Lower leg skin (tissue), 4 donors: ENCODE measurements around the gene GRAMD2B. TPM values are rescaled to one million over a fixed set of nuclear protein-coding genes. Genes with fewer than 3 reads are reported as not detected.

Source experiments
- DNase-seq, 2 donors: peaks; one replicate each; pipeline ENCODE4 v3.0.0-alpha.2; 2019; ENCODE audit warnings: low spot score in 2 of 2
- H3K4me3 ChIP-seq: fragments of 200-600 bp; sonication (generic); 2 replicates; pipeline ENCODE4 v1.5.1; 2017; ENCODE audit warnings: mild to moderate bottlenecking, low read depth; ENCODE audit not compliant: poor library complexity, severe bottlenecking
- POLR2A ChIP-seq, 2 donors: fragments of 450-650 bp; IDR thresholded peaks; one replicate each; pipeline ENCODE4 v1.6.1; 2016 to 2017; ENCODE audit warnings: antibody characterized with exemption in 2 of 2, mild to moderate bottlenecking in 1 of 2, moderate library complexity in 1 of 2
- WGBS, 2 donors: methylation state at CpG; one replicate each; pipeline ENCODE4 v1.1.5; 2018; 5-methylcytosine and 5-hydroxymethylcytosine counted together
- intact Hi-C: fragments of 100-400 bp; cut with DNase I; formaldehyde crosslinking; loops from one replicate; pipeline ENCODE4 v1.15.0; 2023; ENCODE audit warnings: low total_unique reads
- total RNA-seq, 4 donors: library from RNA; depleted of rRNA; stranded (reverse); fragments of >200 nt; gene quantifications; one replicate each; pipeline ENCODE4 v1.1.0, GENCODE V29; 2016
- TF ChIP-seq, protein P1 (sequence below), 3 donors: fragments of 450-650 bp; IDR thresholded peaks; one replicate each; pipeline ENCODE4 v1.5.1; 2016; ENCODE audit warnings: antibody characterized with exemption in 3 of 3, mild to moderate bottlenecking in 3 of 3, moderate library complexity in 2 of 3

Gene GRAMD2B
- total RNA-seq, 4 donors from 2014 or later = 58.9 to 99.8 (median 75.8) TPM

- intact Hi-C loops = loop anchor here (5.0 kb wide), 1 partner anchor 179 kb away; no protein-coding TSS in a partner anchor
- no peak for TF ChIP-seq POLR2A (IDR thresholded peaks at IDR 0.05)
- TF ChIP-seq, protein P1, sequence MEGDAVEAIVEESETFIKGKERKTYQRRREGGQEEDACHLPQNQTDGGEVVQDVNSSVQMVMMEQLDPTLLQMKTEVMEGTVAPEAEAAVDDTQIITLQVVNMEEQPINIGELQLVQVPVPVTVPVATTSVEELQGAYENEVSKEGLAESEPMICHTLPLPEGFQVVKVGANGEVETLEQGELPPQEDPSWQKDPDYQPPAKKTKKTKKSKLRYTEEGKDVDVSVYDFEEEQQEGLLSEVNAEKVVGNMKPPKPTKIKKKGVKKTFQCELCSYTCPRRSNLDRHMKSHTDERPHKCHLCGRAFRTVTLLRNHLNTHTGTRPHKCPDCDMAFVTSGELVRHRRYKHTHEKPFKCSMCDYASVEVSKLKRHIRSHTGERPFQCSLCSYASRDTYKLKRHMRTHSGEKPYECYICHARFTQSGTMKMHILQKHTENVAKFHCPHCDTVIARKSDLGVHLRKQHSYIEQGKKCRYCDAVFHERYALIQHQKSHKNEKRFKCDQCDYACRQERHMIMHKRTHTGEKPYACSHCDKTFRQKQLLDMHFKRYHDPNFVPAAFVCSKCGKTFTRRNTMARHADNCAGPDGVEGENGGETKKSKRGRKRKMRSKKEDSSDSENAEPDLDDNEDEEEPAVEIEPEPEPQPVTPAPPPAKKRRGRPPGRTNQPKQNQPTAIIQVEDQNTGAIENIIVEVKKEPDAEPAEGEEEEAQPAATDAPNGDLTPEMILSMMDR (IDR thresholded peaks at IDR 0.05) = no peak
- no peak overlapping the region for H3K4me3 ChIP-seq
- 84 to 90% methylated on average over 4 of the region's 4 CpGs for WGBS, 2 donors
- DNase-seq = no peak
Measured at GRCh38 chr5:126535856-126536545, 112.8 kb downstream of the GRAMD2B start.

GRCh38 chr5:126536874-126537273 lies 113.7 kb downstream of the GRAMD2B start:
- no peak for TF ChIP-seq POLR2A (IDR thresholded peaks at IDR 0.05)
- TF ChIP-seq, protein P1 (IDR thresholded peaks at IDR 0.05) = no peak
- 40 to 45% methylated on average over 3 of the region's 3 CpGs for WGBS, 2 donors
- intact Hi-C loops = loop anchor here (5.0 kb wide), 1 partner anchor 180 kb away; no protein-coding TSS in a partner anchor
- H3K4me3 ChIP-seq = no peak overlapping the region
- DNase-seq = no peak

- intact Hi-C loops = loop anchor here (5.0 kb wide), 1 partner anchor 181 kb away; no protein-coding TSS in a partner anchor
- DNase-seq = no peak
- no peak overlapping the region for H3K4me3 ChIP-seq
- TF ChIP-seq POLR2A (IDR thresholded peaks at IDR 0.05) = no peak
- TF ChIP-seq, protein P1 (IDR thresholded peaks at IDR 0.05) = no peak
- WGBS, 2 donors = 37 to 50% methylated on average over 1 of the region's 1 CpG
Measured at GRCh38 chr5:126538579-126538978, 115.4 kb downstream of the GRAMD2B start.

- intact Hi-C loops = loop anchor here (10.0 kb wide), 1 partner anchor 64 kb away; the partner anchor contains the start of gene PHAX
- 72 to 73% methylated on average over 5 of the region's 5 CpGs for WGBS, 2 donors
Measured at GRCh38 chr5:126540631-126541030, 117.4 kb downstream of the GRAMD2B start.

GRCh38 chr5:126542441-126542840 lies 119.2 kb downstream of the GRAMD2B start:
- 57 to 76% methylated on average over 2 of the region's 2 CpGs for WGBS, 2 donors
- TF ChIP-seq, protein P1 (IDR thresholded peaks at IDR 0.05) = no peak
- no peak for TF ChIP-seq POLR2A (IDR thresholded peaks at IDR 0.05)
- intact Hi-C loops = loop anchor here (10.0 kb wide), 1 partner anchor 62 kb away; the partner anchor contains the start of gene PHAX
- DNase-seq = no peak
- no peak overlapping the region for H3K4me3 ChIP-seq

More at GRCh38 chr5:126540631-126541030, 117.4 kb downstream of the GRAMD2B start:
- DNase-seq = no peak
- TF ChIP-seq, protein P1 (IDR thresholded peaks at IDR 0.05) = no peak
- TF ChIP-seq POLR2A (IDR thresholded peaks at IDR 0.05) = no peak
- H3K4me3 ChIP-seq = no peak overlapping the region
